Activated T-helper 1 cell treated with anti-CD3 and anti-CD28 coated beads, Interleukin-2, amount 50 U/mL, for 16 hours (primary cell): ENCODE data around the gene IRS1.

Experiments
- DNase-seq, 2 donors: peaks; one replicate each; pipeline ENCODE4 v3.0.0-alpha.2; 2020; ENCODE audit warnings: low read depth in 1 of 2, low spot score in 1 of 2

The IRS1 gene

DNA sequence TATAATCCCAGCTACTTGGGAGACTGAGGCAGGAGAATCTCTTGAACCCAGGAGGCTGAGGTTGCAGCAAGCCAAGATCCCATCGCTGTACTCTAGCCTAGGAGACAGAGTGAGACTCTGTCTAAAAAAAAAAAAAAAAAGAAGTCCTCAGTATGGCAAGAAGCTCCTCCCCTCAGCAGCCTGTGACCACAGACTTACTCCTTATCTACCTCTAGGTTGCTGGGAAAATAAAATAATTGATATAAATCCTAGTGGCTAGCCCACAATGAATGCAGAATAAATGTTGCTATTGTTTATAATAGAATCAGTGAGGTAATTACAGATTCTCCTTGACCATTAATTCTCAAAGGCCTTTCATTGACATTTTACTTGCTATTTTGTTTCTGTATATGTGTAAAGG, 70.6 kb downstream of the IRS1 start:
- DNase-seq: no peak

DNA sequence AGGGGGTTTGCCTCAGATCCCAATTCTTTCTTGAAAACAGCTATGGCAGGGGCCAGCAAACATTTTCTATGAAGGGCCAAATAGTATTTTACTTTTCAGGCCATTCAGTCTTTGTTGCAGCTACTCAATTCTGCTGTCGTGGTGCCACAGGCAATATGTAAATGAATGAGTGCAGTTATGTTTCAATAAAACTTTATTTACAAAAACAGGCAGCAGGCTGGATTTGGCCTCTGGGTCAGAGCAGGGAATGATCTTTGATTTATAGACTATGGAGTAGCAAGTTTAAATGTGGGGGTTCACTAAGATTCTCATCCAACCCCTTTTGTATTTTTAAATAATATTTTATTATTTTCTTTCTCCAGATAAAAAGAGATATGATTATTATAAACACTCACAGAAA, 72.4 kb downstream of the IRS1 start:
- DNase-seq: no peak

DNA sequence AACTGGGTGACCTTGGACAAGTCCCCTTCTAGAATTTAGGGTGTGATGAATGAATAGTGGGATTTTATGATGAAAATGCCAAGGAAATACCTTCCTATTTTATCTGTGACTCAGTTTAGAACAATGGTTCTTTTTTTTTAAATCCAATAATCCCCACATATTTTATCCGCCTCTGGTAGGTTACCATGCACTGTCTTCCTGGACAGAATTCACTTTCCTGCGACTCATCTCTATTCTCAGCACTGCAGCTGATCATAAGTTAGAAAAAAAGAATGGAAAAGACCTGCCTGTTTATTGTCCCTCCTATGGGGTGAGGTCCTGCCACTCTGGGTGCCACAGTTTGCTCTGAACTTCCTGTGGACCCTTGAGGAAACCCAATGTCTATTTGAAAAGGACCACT, 73.1 kb downstream of the IRS1 start:
- DNase-seq: no peak

DNA sequence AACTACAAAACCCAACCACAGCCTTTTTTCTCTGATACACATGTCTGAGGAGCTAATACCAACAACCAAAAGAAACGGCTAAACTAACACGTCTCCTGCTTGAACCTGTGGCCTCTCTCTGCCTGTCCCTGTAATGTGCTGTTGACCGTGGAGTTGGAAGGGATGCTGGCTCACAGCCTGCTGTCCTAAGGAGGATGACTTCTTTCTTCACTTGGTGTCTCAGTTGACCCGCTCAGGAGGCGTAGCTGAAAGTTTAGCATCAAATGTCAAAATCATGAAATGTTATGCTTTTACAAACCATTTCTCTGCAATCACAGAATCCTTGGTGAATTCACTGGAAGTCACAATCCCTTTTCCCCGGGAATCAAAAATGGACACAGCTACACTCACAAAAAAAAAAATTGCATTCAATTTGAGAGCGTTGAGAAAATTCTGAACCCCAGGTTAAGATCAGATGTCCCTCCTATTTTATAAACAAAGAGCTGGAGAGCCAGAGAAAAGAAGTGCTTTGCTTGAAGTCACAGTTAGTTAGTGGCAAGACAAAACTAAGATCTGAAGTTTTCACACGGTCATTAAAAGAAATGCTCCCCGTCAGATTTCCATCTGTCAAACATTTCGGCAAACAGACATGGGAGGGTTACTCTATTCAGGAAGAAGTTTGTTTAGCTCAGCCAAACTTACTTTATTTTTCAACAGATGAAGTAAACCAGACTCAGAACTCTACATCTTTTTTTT, 74.3 kb downstream of the IRS1 start:
- no peak for DNase-seq

DNA sequence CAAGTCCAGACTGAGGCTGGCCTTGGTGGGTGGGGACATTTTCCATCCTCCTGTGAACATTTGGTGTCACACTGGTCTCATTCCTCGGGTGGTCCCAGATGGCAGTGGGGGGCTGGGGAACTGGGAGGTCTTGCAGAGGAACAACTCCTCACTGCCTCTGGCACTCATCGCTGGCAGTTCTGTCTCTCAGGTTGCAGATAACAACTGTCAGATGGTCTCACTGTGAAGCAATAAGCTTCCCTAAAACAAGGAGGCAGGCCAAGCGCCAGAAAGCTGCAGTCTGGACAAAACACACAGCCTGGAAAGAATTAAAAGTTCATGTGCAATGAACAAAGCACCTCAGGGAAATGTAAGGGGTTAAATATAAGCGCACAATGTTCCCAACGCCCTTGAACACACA, 78.1 kb downstream of the IRS1 start:
- DNase-seq: no peak

DNA sequence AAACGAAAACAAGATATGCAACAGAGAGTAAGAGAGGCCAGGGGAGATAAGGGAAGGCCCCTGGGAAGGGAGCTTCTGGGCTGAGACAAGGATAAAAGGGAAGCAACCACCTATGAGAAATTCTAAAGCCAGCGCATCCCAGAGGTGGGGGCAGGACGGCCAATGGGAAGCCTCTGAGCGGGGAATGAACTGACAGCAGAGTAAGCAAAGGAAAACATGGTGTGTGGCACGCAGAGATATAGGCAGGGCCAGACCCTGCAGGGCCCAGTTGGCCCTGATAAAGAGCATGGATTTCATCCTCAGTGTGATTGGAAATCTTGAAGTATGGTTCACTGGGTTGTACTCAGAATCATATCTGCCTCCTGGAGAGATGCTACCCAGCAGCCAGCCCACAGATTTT, 78.7 kb downstream of the IRS1 start:
- no peak for DNase-seq

DNA sequence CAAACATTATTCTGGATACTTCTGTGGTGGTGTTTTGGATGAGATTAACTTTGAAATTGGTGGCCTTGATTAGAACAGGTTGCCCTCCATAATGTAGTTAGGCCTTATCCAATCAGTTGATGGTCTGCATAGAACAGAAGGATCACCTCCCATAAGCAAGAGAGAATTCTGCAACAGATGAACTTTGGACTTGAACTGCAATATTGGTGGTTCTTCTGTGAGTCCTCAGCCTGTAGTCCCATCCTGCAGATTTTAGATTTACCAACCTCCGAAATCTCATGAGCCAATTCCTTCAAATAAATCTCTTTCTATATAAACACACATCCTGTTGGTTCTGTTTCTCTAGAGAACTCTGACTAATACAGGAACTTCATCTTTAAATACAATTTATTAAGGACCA, 81.9 kb downstream of the IRS1 start:
- no peak for DNase-seq

DNA sequence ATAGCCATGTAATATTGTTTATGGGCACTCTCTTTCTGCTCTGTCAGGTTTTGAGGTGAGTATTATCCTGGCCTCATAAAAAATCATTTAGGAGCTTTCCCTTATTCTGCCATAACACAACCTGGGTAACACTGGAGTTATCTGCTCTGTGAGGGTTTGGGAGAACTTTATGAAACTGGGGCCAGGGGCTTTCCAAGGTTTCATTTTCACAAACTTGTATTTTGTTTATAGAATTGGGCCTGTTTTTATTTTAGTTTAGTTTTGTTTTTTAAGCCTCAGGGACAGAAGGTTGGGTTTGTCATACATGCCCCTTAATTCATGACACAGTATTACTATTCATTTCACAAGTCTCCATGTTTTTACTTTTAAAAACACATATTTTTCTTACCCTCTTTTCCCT, 83.5 kb downstream of the IRS1 start:
- no peak for DNase-seq

DNA sequence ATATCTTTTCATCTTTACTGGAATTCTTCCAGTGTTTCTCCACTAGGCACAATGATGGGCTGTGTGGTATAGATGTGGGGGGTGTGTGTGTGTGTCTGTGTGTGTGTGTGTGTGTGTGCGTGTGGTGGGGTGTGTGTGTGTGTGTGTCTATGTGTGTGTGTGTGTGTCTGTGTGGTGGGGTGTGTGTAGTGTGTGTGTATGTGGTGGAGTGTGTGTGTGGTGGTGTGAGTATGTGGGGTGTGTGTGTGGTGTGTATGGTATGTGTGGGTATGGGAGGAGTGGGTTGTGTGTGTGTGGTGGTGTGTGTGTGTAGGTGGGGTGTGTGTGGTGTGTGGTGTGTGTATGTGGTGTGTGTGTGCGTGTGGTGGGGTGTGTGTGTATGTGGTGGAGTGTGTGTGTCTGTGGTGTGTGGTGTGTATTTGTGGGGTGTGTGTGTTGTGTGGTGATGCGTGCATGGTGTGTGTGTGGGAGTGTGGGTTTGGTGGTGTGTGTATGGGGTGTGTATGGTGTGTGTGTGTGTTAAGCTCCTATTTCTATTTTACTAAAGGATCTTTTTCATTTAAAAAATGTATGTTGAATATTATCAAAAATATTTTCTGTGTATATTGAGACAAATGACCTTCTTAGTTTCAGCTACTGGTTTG, 84.2 kb downstream of the IRS1 start:
- DNase-seq: no peak

DNA sequence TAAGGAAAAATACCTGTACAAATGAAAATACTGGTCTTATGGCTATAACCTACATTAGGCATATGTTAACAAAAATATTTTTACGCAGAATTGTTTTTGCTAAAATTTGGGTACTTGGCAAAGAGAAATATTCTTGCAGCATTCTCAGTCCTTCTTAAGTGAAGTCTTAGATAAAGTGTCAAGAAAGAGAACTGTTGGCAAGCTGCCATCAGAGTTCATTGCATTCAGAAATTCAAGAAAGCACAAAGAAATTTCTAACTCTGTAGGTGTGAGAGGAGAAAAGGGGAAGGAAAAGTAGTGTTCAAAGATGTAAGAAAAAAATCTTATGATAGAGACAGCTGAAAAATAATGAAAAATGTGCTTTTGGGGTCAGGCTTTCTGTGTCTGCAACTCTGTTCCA, 86.7 kb downstream of the IRS1 start:
- no peak for DNase-seq

DNA sequence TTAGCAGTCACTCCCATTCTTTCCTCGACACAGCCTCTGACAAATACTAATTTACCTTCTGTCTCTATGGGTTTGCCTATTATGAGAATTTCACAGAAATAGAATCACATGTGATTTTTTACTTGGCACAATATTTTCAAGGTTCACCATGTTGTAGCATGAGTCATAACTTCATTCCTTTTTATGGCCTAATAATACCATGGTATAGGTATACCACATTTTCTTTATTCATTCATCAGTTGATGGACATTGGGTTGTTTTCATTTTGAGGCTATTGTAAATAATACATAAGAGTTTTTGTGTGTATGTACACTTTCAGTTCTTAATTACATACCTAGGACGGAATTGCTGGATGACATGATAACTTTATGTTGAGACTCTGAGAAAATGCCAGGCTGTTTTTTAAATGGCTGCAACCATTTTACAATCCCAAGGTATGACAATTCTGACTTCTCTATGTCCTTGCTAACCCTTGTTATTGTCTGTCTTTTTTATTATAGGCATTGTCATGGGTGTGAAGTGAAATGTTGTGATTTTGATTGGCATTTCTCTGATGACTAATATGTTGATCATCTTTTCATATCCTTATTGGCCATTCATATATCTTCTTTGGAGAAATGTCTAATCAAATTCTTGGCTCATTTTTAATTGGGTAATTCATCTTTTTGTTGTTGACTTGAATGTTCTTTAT, 87.9 kb downstream of the IRS1 start:
- no peak for DNase-seq

DNA sequence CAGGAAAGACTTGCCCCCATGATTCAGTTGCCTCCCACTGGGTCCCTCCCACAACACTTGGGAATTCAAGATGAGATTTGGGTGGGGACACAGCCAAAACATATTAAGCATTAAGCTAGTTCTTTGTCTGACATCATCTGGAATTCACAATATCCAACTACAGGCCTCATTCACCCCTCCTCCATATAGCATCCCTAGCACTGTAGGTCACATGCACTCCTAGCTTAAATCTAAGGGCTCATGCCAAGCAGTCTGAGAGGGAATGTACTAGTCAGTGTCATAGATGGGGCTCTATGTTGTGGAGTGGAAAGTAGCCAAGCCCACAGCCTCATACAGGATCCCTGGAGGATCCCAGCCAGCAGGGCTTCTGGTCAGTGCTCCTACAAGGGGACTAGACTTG, 92.1 kb downstream of the IRS1 start:
- DNase-seq: no peak

DNA sequence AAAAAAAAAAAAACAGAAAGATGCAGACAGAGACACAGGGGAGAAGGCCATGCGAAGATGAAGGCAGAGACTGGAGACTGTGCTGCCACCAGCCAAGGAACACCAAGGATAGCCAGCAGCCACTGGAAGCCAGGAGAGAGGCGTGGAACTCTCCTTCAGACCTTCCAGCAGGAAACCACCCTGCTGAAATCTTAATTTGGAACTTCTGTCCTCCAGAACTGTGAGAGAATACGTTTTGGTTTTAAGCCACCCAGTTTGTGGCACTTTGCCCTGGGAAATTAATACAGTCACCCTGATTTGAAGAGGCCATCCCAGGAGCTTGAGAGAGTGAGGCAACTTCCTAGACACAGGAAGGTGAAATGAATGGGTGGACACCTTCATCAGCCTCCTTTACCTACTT, 93.7 kb downstream of the IRS1 start:
- DNase-seq: no peak

DNA sequence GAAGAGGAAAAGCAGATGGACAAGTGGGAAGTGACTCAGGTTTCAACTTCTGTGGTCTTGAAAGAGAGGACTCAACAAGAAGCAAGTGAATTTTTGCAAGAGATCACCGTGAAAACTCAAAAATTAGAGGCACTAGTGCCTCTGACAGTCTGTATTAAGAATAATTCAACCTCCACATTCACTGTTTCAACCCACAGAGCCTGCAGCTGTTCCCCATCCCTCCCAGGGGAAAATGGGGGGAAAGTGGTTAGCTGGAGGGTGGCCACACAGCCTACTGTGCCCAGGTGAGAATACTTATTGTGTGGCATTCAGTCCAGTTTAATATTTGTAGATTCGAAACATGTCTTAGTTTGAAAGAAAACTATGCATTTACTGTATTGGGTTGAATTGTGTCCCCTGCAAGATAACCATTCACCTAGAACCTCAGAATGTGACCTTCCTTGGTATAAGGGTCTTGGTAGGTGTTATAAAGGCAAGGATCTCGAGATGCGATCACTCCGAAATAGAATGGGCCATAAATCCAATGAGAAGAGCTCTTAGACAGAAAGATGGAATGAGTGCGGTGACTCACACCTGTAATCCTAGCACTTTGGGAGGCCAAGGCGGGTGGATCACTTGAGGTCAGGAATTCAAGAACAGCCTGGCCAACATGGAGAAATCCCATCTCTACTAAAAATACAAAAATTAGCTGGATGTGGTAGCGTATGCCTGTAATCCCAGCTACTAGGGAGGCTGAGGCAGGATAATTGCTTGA, 94.3 kb downstream of the IRS1 start:
- DNase-seq: no peak

DNA sequence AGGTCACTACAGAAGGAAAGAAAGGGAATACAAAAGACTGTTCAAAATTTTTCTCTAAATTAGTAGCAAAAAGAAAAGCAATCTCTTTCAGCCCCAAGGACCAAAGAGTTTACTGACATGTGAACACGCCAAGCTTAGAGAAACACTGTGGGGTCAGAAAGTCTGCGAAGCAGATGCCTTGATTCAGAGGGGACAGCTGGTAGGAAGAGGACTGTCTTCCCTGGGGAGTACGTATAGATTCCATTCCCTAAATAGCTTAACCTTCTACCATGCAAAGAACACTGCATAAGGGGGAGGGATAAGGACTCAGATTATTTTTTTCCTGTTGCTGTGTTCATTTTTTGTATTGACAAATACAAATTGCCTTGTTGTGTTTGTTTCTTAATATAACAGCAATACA, 96.1 kb downstream of the IRS1 start:
- no peak for DNase-seq

DNA sequence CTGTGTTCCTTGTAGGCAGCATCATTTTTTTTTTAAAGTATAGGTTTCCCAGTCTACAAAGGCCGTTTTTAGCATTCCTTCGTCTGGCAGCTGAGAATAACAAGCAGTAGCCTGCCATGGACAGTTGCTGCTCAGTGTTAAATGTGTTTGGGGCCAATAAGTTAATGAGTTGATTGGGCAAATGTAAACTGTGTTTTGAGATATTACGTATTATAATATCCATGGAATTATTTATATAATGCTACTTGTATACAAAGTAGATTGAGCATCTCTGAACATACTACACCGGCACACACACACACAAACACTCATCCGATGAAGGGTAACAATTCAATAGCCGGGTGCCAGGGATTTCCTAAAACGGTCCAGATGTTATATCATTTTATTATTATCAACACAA, 97.2 kb downstream of the IRS1 start:
- no peak for DNase-seq

DNA sequence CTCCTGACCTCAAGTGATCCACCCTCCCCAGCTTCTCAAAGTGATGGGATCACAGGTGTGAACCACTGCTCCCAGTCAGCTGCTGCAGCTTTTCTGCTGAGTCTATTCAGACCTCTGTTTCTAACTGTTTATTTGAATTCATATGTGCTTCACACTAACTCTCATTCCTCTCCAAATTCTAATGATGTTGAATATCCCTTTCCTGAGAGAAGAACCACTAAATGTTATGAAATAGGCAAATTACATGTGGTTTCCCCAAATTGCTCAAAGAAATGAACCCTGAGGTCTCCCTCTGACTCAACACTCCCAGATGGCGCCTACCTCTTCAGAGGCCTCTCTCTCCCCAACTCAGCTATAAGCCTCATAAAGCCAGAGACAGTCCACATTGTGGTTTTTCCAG, 98.6 kb downstream of the IRS1 start:
- no peak for DNase-seq

DNA sequence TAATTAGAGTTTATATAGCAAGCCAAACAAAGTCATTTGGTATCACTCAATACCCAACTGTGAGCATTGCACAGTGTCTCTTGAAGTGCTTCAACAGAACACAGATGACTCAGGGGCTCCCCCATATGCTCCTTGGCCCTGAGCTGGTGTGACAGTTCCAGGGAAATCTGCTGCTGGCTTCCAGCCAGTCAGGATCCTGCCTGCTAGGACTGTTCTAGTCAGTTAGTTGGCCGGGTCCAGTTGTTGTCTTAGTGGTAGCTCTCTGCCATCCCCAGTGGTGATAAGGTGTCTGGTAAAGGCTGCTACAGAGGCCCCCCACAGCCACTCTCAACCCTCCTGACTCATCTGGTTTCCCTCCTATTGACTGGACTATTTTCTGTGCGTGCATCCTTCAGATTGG, 100.3 kb downstream of the IRS1 start:
- no peak for DNase-seq

DNA sequence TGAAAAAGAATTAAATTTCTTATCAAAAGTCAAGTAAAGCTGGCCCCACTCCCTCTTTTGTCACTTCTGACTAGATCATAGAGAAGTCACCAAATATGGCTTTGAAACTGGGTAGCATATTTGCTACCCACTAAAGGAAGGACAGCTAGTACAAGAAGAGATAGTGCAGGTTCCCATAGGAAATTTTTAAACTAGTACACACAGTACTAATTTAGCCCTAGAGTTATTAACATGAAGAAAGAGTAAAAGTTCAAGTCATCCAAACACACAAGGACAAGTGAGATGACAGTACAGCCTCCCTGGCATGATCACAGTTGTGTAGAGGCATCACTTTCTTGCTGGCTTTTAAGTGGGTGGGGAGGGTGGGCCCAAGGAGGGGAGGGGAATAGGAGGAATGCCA, 100.9 kb downstream of the IRS1 start:
- no peak for DNase-seq

DNA sequence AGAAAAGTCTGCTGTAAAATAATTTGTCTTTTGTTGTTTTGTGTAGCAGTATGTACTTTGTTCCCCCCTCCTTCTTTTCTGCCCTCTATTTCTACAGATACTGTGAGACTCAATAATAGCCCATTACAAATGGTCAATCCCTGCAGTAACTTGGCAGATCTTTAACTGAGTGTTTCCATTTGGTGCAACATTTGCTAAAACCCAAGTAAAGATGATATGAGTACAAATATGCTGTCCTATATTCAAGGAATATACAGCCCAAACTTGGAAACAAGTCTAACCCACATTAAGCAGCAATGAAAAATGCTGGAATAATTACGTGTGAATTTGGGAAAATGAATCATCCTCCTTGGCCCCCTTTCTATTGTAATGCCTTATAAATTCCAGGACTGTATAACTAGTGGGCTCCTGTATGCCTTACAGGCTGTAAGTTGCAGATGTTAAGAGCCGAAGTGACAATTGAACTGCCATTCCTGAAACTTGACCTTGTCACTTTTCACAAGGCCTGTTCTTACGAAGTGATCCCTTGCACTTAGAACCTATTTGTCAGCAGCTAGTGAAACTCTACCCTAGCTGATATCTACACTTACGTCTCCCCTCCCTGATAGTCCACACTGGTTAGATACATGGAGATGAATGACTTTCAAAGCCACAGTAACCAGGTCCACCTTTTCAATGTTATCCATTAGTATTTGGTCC, 104.9 kb downstream of the IRS1 start:
- no peak for DNase-seq

DNA sequence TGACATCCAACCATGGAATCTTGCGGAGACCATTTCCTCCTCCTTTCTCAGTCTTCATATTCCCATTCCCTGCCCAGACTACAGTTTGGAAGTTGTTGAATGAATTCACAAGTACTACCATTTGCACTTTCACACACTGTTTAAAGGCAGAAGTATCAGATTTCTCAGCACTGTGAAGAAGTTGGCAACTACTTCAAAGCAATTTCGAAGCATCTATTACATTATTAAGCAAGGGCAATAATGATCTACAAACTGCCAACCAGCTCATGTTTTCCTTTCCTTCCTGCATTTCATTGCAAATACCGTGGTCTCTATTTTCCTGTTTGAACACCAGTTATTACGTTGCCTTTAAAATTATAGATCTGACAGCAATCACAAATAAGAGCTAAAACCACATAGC, 105.5 kb downstream of the IRS1 start:
- DNase-seq: no peak
